ENCODE data around the gene KCNIP1.

Gene KCNIP1

GRCh38 chr5:170523830-170524229 is 20.0 kb downstream of the KCNIP1 start:
- H2BK5ac ChIP-seq (ENCODE audit: low read depth, low read length, poor library complexity, severe bottlenecking) = no peak overlapping the region
- H3K9ac ChIP-seq (ENCODE audit: low read length) = no peak overlapping the region
- H3K9me3 ChIP-seq (ENCODE audit: control insufficient read depth, low read length) = peaks cover 4% of the 10 kb centered on the region
- H2BK120ac ChIP-seq (ENCODE audit: low read depth, low read length) = no peak overlapping the region
- H3K36me3 ChIP-seq (ENCODE audit: control insufficient read depth in 1 of 2, insufficient read depth in 2 of 2, low read depth in 1 of 2, low read length in 2 of 2) = peaks cover 0 to 22% of the 10 kb centered on the region in 2 experiments
- H3K27me3 ChIP-seq (ENCODE audit: control insufficient read depth in 1 of 2, insufficient read depth in 1 of 2, low read length in 2 of 2) = peaks cover 0 to 81% of the 10 kb centered on the region in 2 experiments
- H3K79me1 ChIP-seq (replicated peaks; ENCODE audit: low read length, poor library complexity, severe bottlenecking) = peaks cover 34% of the 10 kb centered on the region
- no peak overlapping the region for H3K18ac ChIP-seq (ENCODE audit: low read depth in 1 of 2, low read length in 2 of 2)
- H3K4me1 ChIP-seq (ENCODE audit: control insufficient read depth, insufficient read depth, low read depth, low read length) = peaks cover 32% of the 10 kb centered on the region
- peak overlapping the region; percentile 86 for H3K27ac ChIP-seq (ENCODE audit: low read length, poor library complexity, severe bottlenecking)
- no peak overlapping the region for H3K4me3 ChIP-seq (ENCODE audit: insufficient read depth in 1 of 2, low read depth in 1 of 2, low read length in 2 of 2)
- no peak overlapping the region for H2AFZ ChIP-seq (ENCODE audit: low read depth, low read length)
- 89% methylated on average over 2 of the region's 2 CpGs for WGBS
- H2AK5ac ChIP-seq (ENCODE audit: low read length, severe bottlenecking) = peak overlapping the region; percentile 15
- H3K23ac ChIP-seq (ENCODE audit: low read length in 2 of 2) = no peak overlapping the region
- H3K4me2 ChIP-seq (ENCODE audit: low read length, poor library complexity, severe bottlenecking) = no peak overlapping the region
- H3K14ac ChIP-seq (ENCODE audit: low read length in 2 of 2) = no peak overlapping the region
- no peak overlapping the region for H2BK15ac ChIP-seq (ENCODE audit: low read depth, poor library complexity, severe bottlenecking)
- no peak overlapping the region for H4K8ac ChIP-seq (ENCODE audit: low read length)
- H4K91ac ChIP-seq (ENCODE audit: low read length) = no peak overlapping the region
- no peak for DNase-seq
- no peak overlapping the region for H2BK12ac ChIP-seq (ENCODE audit: low read length in 2 of 2)
- H3K4ac ChIP-seq (ENCODE audit: low read depth in 1 of 2, low read length in 2 of 2) = no peak overlapping the region

- no peak overlapping the region for H4K8ac ChIP-seq (ENCODE audit: low read length)
- no peak overlapping the region for H2AFZ ChIP-seq (ENCODE audit: low read depth, low read length)
- H3K4me2 ChIP-seq (ENCODE audit: low read length, poor library complexity, severe bottlenecking) = no peak overlapping the region
- H4K91ac ChIP-seq (ENCODE audit: low read length) = no peak overlapping the region
- peak overlapping the region; percentile 50 for H2AK5ac ChIP-seq (ENCODE audit: low read length, severe bottlenecking)
- peaks cover 4% of the 10 kb centered on the region for H3K9me3 ChIP-seq (ENCODE audit: control insufficient read depth, low read length)
- H2BK120ac ChIP-seq (ENCODE audit: low read depth, low read length) = no peak overlapping the region
- DNase-seq = no peak
- H3K27me3 ChIP-seq (ENCODE audit: control insufficient read depth in 1 of 2, insufficient read depth in 1 of 2, low read length in 2 of 2) = peaks cover 0 to 84% of the 10 kb centered on the region in 2 experiments
- peaks cover 0 to 22% of the 10 kb centered on the region in 2 experiments for H3K36me3 ChIP-seq (ENCODE audit: control insufficient read depth in 1 of 2, insufficient read depth in 2 of 2, low read depth in 1 of 2, low read length in 2 of 2)
- no peak overlapping the region for H3K9ac ChIP-seq (ENCODE audit: low read length)
- no peak overlapping the region for H2BK15ac ChIP-seq (ENCODE audit: low read depth, poor library complexity, severe bottlenecking)
- H2BK5ac ChIP-seq (ENCODE audit: low read depth, low read length, poor library complexity, severe bottlenecking) = no peak overlapping the region
- H3K4me1 ChIP-seq (ENCODE audit: control insufficient read depth, insufficient read depth, low read depth, low read length) = peaks cover 32% of the 10 kb centered on the region
- peaks cover 36% of the 10 kb centered on the region for H3K79me1 ChIP-seq (replicated peaks; ENCODE audit: low read length, poor library complexity, severe bottlenecking)
- H3K14ac ChIP-seq (ENCODE audit: low read length in 2 of 2) = no peak overlapping the region
- H3K4ac ChIP-seq (ENCODE audit: low read depth in 1 of 2, low read length in 2 of 2) = no peak overlapping the region
- no peak overlapping the region for H3K18ac ChIP-seq (ENCODE audit: low read depth in 1 of 2, low read length in 2 of 2)
- H2BK12ac ChIP-seq (ENCODE audit: low read length in 2 of 2) = no peak overlapping the region
- no peak overlapping the region for H3K4me3 ChIP-seq (ENCODE audit: insufficient read depth in 1 of 2, low read depth in 1 of 2, low read length in 2 of 2)
- no peak overlapping the region for H3K27ac ChIP-seq (ENCODE audit: low read length, poor library complexity, severe bottlenecking)
- H3K23ac ChIP-seq (ENCODE audit: low read length in 2 of 2) = no peak overlapping the region
- WGBS = 83% methylated on average over 3 of the region's 3 CpGs
Measured at GRCh38 chr5:170524576-170524975, 20.8 kb downstream of the KCNIP1 start.

- H2BK120ac ChIP-seq (ENCODE audit: low read depth, low read length) = no peak overlapping the region
- H3K4me2 ChIP-seq (ENCODE audit: low read length, poor library complexity, severe bottlenecking) = no peak overlapping the region
- H3K4me3 ChIP-seq (ENCODE audit: insufficient read depth in 1 of 2, low read depth in 1 of 2, low read length in 2 of 2) = no peak overlapping the region
- DNase-seq = no peak
- no peak overlapping the region for H3K18ac ChIP-seq (ENCODE audit: low read depth in 1 of 2, low read length in 2 of 2)
- H3K79me1 ChIP-seq (replicated peaks; ENCODE audit: low read length, poor library complexity, severe bottlenecking) = peaks cover 40% of the 10 kb centered on the region
- no peak overlapping the region for H2BK12ac ChIP-seq (ENCODE audit: low read length in 2 of 2)
- H2AK5ac ChIP-seq (ENCODE audit: low read length, severe bottlenecking) = no peak overlapping the region
- H3K9me3 ChIP-seq (ENCODE audit: control insufficient read depth, low read length) = peaks cover 4% of the 10 kb centered on the region
- no peak overlapping the region for H3K9ac ChIP-seq (ENCODE audit: low read length)
- no peak overlapping the region for H3K27ac ChIP-seq (ENCODE audit: low read length, poor library complexity, severe bottlenecking)
- H3K27me3 ChIP-seq (ENCODE audit: control insufficient read depth in 1 of 2, insufficient read depth in 1 of 2, low read length in 2 of 2) = peaks cover 0 to 77% of the 10 kb centered on the region in 2 experiments
- WGBS = 94% methylated on average over 7 of the region's 7 CpGs
- no peak overlapping the region for H2BK15ac ChIP-seq (ENCODE audit: low read depth, poor library complexity, severe bottlenecking)
- no peak overlapping the region for H3K23ac ChIP-seq (ENCODE audit: low read length in 2 of 2)
- no peak overlapping the region for H3K14ac ChIP-seq (ENCODE audit: low read length in 2 of 2)
- H3K4me1 ChIP-seq (ENCODE audit: control insufficient read depth, insufficient read depth, low read depth, low read length) = peaks cover 26% of the 10 kb centered on the region
- H3K36me3 ChIP-seq (ENCODE audit: control insufficient read depth in 1 of 2, insufficient read depth in 2 of 2, low read depth in 1 of 2, low read length in 2 of 2) = peaks cover 0 to 26% of the 10 kb centered on the region in 2 experiments
- no peak overlapping the region for H3K4ac ChIP-seq (ENCODE audit: low read depth in 1 of 2, low read length in 2 of 2)
- H2AFZ ChIP-seq (ENCODE audit: low read depth, low read length) = no peak overlapping the region
- peak overlapping the region; percentile 46 for H4K91ac ChIP-seq (ENCODE audit: low read length)
- H2BK5ac ChIP-seq (ENCODE audit: low read depth, low read length, poor library complexity, severe bottlenecking) = no peak overlapping the region
- H4K8ac ChIP-seq (ENCODE audit: low read length) = no peak overlapping the region
Measured at GRCh38 chr5:170525470-170526211, 21.8 kb downstream of the KCNIP1 start.

- Histone ChIP-seq H3K4me2 (ENCODE audit: low read length, poor library complexity, severe bottlenecking) (no peak overlapping the region), H2BK12ac (ENCODE audit: low read length in 2 of 2) (no peak overlapping the region), H3K18ac (ENCODE audit: low read depth in 1 of 2, low read length in 2 of 2) (no peak overlapping the region), H2AK5ac (ENCODE audit: low read length, severe bottlenecking) (no peak overlapping the region), H3K27ac (ENCODE audit: low read length, poor library complexity, severe bottlenecking) (no peak overlapping the region), H3K4ac (ENCODE audit: low read depth in 1 of 2, low read length in 2 of 2) (no peak overlapping the region), H4K91ac (ENCODE audit: low read length) (no peak overlapping the region), H2AFZ (ENCODE audit: low read depth, low read length) (no peak overlapping the region), H3K36me3 (ENCODE audit: control insufficient read depth in 1 of 2, insufficient read depth in 2 of 2, low read depth in 1 of 2, low read length in 2 of 2) (peaks cover 0 to 31% of the 10 kb centered on the region in 2 experiments), H3K9ac (ENCODE audit: low read length) (no peak overlapping the region), H3K9me3 (ENCODE audit: control insufficient read depth, low read length) (no peaks in the 10 kb centered on the region), H3K27me3 (ENCODE audit: control insufficient read depth in 1 of 2, insufficient read depth in 1 of 2, low read length in 2 of 2) (peaks cover 0 to 82% of the 10 kb centered on the region in 2 experiments), H2BK15ac (ENCODE audit: low read depth, poor library complexity, severe bottlenecking) (no peak overlapping the region), H3K4me3 (ENCODE audit: insufficient read depth in 1 of 2, low read depth in 1 of 2, low read length in 2 of 2) (no peak overlapping the region), H3K79me1 (replicated peaks; ENCODE audit: low read length, poor library complexity, severe bottlenecking) (peaks cover 56% of the 10 kb centered on the region), H3K14ac (ENCODE audit: low read length in 2 of 2) (no peak overlapping the region), H3K23ac (ENCODE audit: low read length in 2 of 2) (no peak overlapping the region), H2BK5ac (ENCODE audit: low read depth, low read length, poor library complexity, severe bottlenecking) (no peak overlapping the region), H3K4me1 (ENCODE audit: control insufficient read depth, insufficient read depth, low read depth, low read length) (peaks cover 16% of the 10 kb centered on the region), H4K8ac (ENCODE audit: low read length) (no peak overlapping the region), H2BK120ac (ENCODE audit: low read depth, low read length) (no peak overlapping the region)
- DNase-seq = no peak
- WGBS = 72% methylated on average over 3 of the region's 3 CpGs
Measured at GRCh38 chr5:170527991-170528390, 24.2 kb downstream of the KCNIP1 start.
